NCI-H748 treated with DMSO at 0.1 percent for 48 hours (cell line): Measurements from ENCODE around the gene SEMA4B.
"Not testable (repeated sequence)": the region's sequence is repeated elsewhere in the genome, so short reads cannot be mapped to it uniquely, and the experiment has no call there.

Source experiments
- DNase-seq: peaks from one replicate; lab custom pipeline; 2025; lab: John Stamatoyannopoulos, UW

The SEMA4B gene

DNA sequence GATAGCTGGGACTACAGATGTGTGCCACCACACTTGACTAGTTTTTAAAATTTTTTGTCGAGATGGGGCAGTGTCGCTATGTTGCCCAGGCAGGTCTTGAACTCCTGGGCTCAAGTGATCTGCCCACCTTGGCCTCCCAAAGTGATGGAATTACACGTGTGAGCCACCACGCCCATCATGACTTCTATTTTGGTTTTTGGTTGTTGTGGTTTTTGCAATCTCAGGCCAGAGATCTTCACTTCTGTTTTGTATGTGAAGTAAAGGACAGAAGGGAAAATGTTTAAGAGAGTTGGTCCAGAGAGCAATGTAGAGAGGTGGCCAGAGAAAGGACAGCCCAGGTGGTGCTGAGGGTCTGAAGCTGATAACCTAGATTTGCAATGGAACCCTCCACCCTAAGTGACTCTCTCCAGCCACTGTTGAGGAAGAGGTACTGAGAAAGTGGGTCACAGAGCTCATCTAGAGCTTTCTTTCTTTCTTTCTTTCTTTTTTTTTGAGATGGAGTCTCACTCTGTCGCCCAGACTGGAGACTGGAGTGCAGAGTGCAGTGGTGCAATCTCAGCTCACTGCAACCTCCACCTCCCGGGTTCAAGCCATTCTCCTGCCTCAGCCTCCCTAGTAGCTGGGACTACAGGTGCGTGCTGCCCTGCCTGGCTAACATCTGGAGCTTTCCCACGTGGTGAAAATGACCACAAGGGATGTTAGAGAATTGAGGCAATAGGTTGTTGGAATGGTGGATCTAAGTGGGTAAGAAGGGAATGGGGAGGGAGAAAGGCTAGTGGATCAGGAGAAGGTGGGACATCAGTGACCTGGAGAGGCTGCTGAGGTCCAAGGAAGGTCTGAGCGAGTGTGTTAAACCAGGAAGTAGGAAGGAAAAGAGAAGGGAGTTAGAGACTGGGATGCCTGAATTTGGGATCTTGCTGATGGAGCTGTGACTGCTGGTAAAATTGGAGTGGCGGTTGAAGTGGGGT, 22.4 kb upstream of the SEMA4B start:
- no peak for DNase-seq

DNA sequence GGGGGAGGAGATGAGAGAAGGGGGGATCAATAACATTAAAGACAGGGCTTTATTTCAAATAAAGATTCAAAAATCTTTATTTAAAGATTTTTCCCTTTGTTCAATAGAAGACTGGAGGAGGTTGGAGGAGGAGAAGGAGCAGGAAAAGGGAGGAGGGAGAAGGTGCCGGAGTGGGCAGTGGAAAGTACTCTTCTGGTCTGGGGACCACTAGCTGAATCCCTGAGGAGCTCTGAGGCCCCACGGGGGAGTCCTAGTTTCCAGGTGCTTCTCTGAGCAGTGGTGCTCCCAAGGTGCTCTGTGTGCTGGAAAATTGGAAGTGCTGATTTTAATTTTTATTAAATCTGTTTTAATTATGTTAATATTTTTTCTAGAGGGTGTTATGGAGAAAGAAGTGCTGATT, 19.4 kb upstream of the SEMA4B start:
- no peak for DNase-seq

DNA sequence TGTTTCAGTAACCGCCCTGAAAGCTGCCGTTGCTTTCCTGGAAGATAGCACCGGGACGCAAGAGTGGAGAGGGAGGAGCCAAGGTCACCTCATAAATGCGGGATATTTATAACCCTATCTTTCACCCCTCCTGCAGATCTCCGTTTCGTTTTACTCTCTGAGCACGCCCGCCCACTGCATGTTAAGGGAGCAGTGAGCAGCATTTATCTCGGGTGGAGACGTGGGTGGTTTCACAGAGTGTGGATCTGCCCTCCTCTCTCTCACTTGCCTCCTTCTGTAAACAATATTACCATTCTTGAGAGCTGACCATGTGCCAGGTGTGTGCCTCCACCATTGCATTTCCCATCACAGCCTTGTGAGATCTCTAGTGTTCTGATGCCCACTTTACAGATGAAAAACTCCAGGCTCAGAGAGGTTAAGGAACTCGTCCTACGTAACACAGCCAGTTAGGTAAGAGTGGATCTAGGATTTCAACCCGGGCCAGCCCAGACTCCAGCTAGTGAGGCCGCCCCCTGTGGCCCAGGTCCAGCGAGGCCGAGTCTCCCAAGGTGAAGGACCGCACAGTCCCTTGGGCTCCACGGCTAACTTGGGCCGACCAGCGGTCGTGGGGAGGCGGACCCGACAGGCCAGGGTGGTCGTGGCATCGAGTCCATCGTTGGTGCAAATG, 16.9 kb upstream of the SEMA4B start:
- DNase-seq = peak; percentile 12

DNA sequence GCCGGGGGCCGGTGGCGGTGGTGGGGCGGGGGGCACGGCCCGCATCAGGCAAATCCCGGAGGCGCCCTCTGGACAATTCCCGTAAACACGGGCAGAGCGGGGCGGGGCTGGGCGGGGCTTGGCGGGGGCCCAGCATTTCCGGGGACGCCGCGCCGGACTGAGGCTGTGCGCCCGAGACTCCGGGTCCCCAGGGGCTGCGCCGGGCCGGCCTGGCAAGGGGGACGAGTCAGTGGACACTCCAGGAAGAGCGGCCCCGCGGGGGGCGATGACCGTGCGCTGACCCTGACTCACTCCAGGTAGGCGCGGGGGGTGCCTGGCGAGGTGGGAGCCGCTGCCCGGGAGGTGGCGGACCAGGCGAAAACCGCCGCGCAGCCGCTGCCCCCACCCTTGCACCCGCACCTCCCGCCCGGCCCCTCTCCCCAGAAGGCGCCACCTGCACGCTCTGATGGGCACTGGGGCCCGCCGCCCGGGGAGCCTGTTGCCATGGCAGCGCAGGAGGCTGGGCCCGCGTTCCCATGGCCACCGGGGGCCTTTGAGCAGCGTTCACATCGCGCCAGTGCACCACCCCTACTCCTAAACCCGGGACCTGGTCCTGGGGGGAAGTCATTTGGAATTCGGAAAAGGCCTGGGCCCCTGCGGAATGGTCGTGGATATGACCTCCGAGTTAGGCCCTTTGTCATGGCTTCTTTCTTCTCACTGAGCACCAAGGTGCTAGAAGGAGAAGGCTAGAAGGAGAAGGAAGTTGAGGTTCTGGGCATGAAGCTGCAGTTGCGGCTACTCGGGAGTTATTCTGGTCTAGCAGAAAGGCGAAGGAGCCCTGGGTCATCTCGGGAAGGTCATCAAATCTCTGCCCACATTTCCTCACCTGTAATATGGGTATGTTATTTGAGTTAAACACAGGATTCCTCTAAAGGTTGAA, 16.1 kb upstream of the SEMA4B start:
- DNase-seq = peak; percentile 6

DNA sequence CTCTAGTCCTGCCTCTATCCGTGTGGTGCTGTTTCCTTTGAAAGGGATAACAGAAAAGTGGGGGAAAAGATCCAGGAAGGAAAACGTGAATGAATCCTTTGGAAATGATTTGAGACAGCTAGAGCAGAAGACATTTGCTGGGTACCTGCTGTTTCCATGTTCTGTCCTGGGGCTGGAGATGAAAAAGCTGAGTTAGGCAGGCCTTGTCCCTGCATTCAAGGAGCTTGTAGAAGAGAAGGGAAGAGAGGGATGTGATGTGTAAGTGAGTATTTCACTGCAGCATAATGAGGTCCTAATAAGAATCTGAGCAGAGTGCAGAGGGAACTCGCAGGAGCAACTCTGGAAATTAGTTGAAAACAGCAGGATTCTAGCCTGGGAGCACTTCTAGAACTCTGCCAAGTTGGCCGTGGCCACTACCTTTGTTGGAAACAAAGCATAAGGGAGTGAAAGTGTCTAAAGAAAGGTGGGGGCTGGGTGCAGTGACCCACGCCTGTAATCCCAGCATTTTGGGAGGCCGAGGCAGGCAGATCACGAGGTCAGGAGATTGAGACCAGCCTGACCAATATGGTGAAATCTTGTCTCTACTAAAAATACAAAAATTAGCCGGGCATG, 13.8 kb upstream of the SEMA4B start:
- DNase-seq = no peak

DNA sequence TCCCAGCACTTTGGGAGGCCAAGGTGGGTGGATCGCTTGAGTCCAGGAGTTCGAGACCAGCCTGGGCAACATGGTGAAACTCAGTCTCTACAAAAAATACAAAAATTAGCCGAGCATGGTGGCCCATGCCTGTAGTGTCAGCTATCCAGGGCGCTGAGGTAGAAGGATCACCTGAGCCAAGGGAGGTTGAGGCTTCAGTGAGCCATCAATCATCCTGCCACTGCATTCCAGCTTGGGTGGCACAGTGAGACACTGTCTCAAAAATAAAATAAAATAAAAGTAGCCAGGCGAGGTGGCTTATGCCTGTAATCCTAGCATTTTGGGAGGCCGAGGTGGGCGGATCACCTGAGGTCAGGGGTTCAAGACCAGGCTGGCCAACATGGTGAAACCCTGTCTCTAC, 13.1 kb upstream of the SEMA4B start:
- DNase-seq = not testable (repeated sequence)

DNA sequence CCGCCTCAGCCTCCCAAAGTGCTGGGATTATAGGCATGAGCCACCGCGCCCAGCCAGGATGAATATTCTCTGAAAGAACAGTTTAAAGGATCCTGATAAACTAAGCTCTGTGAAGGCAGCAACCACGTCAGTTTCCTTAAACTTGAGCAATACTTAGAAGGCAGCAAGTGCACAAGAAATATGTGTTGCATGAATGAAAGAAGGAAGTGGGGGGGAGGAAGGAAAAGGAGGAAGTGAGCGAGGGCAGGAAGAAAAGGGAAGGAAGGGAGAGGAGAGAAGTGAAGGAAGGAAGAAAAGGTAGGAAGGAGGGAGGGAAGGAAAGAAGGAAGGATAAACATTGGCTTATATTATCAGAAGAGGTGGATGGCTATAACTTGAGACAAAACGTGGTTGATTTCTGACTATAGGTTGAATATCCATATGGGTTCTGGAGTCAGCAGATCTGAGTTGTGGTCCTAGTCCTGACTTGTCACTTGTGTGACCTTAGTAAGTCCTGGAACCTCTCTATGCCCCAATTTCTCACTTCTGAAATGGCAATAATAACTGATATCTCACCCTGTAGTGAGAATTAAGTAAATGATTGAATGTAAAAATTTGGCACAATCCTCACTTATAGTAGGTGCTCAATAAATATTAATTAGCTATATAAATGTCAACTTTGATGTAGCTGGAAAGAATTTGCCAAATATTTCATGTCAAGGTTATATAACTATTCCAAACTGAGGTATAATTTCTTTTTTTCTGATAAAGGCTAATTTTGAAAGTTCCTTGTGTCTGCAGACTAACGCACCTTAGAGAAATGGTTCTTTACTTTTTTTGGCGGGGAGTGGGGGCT, 12.0 kb upstream of the SEMA4B start:
- no peak for DNase-seq

DNA sequence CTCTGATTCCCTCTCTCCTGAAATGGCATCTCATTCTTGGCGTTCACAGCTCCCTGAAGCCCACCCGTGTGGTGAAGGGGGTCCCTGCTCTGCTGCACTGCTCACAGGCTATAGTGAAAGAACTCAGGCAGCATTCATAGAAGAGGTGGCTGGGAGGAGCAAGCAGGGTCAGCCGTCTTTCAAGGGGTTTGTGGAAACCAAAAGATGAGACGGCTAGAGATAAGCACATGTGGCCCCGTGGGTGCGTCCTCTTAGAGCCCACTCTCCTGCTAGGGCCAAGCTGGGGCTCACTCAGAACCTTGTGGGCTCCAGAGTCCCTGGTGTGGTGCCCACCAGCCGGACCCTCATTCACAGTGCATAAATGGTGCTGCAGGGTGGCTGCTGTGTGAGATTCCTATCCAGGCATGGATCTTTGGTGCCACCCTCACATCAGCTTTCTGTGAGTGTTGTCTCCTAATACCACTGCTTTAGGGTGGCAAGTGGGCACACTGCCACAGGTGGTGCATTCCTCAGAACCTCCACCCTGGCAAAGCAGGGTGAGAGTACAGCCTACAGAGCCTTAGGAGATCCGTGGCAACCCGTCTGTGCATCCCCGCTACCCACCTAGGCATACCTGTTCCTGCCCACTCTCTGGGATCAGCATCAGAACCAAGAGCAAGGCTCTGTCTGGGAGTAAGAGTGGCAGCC, 11.2 kb upstream of the SEMA4B start:
- no peak for DNase-seq

DNA sequence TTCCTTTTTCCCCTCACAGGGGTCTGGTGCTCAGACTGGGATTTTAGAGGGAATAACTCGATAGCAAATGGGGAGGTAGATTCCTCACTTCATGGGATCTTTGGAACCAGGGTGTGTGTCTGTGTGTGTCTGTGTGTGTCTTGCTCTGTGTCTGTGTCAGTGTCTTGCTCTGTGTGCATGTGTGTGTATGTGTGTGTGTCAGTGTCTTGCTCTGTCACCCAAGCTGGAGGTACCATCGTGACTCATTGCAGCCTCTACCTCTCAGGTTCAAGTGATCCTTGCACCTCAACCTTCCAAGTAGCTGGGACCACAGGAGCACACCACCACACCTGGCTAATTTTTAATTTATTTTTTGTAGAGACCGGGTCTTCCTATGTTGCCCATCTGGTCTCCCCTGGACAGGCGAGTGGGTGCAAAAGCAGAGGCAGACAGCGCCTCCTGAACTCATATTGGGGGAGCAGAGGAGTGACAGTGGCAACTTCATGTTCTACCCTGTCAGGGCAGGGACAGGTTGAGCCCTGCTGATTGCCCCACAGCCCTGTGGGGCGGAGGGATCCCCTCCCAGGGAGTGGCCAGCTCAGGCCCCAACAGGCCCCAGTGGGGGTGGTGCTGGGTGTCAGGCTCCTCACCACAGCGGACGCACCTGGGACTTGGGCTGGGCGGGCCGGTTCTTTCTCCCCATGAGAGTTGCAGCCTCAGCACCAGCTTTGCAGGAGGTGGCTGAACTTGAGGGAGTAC, 10.4 kb upstream of the SEMA4B start:
- DNase-seq = no peak

DNA sequence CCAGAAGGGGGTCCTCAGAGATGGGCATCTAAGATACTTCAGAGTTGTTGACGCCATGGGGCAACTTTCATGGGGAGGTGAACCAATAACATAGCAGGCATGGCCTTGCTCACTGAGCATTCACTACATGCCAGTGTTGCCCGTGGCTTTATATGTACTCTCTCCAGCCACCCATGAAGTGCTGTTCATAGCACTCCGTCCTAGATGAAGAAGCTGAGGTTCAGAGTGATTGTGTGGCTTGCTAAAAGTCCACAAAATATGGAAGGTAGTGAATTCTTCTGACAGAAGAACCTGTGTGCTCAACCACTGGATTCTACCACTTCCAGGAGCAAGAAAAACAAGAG, 9.8 kb upstream of the SEMA4B start:
- DNase-seq = no peak

DNA sequence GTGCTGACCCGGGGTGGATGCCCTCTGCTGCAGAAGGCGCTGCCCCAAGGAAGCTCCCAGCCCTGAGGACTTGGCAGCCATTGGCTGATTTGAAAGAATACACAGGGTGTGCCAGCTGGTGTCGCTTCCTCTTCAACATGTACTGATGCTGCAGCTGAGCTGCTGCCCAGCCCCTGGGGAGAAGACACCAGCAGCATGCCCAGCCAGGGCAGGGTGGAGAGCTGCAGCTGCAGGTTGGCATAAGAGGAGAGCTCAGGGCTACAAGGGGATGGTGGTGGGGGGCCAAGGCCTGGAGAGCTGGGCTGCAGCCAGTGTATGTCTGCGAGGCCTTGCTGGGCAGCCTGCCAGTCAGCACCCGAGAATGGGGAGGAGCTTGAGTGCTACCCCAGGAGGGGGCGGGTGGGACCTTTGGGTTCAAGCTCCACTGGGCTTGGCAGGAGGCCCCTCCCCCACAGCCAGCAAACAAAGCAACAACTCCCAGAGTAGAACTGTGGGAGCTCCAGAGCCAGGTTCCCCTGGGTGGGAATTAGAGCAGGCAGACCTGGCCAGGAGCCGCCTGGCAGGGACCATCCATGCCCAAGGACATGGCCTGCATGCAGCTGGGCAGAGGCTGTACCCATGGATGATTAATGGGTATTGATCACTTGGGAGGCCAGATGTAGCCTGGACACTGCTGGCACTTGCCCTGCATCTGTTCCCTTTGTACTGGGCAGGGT, 9.2 kb upstream of the SEMA4B start:
- DNase-seq = no peak

DNA sequence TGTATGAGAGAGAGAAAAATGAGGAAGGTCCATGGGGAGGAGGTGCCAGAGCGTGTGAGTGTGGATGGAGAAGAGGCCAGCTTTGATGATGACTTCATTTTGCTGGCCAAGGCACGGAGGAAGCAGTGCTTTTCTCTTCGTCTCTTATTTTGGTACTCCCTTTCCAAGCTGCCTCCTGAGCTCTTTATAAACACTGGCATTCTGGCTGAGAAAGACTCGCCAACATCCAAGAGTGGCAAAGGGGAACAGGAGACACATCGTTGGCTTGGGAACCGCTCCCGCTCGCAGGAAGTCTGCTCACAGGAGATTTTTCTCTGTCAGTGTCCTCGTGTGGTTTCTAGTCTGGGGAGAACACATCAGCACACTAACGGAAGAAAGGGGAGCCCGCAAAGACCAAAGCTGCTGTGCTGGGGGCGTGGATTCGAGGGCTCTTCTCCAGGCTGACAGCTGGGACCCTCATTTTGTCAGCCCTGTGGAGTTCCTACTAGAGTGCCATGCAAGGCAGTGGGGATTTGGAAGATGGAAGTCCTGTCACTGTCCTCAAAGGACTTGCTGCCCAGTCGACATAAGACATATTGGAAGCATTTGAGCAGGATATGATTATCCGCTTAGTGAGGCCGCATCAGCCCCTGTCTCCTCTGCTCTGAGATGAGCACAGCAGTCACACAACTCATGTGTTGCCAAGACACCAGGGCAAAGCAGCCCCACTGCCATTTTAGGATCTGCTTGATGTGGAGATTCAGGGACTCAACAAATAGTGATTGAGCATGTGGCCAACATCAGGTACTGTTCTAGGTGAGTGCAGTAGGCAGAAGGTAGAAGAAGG, 8.0 kb upstream of the SEMA4B start:
- DNase-seq = no peak

DNA sequence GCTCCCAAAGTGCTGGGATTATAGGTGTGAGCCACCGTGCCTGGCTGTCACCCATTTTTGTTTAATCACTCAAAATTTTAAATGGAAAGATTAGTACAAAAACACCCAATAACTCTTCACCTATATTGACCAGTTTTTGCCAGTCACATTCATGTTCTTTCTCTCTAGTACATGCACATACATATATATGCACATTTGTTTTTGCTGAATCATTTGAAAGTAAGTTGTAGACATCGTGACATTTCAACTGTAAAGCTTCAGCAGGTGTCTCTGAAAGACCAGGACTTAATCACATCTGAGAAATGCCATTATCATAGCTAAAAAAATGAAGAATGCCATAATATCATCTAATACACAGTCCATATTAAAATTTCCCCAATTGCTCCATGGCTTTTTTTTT, 6.5 kb upstream of the SEMA4B start:
- DNase-seq = no peak

DNA sequence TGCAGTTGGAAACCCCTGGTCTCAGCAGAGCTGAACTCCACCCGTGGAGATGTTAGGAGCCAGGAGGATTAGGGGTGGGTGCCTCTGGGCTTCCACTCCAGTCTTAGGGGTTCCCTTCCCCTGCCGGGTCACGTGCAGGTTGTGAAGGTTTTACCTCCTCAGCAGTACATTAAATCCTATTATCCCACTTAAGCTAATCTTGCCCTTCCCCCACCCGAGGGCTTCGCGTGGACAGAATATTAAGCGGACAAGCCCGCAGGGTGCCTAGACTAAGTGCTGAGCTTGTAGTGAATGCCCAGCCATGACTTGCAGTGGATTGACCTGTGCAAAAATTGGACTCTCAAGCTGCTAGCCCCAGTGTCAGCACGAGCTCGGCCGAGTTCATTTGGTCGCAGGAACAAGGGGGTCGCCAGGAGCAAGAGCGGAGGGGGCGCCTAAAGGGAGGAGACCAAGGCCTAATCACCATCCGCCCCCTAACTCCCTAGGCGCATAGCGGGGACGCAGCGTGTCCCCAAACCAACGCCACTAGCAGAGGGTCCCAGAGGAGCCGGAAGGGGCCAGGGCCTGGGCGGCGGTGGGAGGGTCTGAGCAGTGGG, 498 bp upstream of the SEMA4B start:
- no peak for DNase-seq

DNA sequence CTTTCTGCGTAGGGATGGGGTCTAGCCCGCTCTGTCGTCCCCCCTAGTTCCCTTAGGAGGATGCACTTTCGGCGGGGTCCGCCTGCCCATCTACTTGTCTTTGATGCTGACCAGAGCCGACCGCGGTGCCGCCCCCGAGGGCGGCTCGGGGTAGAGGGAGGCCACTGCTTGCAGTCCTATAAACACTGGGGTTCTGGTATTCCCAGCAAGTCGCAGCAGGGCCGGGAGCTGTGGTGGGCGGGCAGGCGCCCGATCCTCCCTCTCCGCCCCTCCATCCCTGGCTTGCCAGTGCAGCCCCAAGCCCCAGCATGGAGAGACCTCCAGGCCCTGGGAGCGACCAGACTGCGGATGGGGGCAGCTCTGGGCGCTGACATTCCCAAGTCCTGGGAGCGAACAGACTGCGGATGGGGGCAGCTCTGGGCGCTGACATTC, 830 bp downstream of the SEMA4B start:
- no peak for DNase-seq

DNA sequence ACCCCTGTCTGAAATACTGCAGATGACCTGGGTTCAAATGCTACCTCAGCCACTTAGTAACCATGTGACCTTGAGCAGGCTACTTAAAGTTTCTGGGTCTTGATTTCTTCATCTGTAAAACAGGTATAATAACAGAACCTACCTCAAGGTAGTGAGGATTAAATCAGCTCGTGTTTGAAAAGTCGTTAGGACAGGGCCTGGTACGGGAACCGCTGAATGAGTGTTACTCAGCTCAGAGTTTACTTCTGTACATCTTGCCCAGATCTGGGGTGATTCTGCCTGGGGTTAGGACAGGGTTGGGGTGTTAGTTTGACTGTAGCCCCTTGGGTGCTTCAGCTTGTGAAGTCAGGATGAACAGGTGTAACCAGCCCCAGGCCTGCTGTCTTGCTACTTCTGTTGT, 1.8 kb downstream of the SEMA4B start:
- DNase-seq = no peak

DNA sequence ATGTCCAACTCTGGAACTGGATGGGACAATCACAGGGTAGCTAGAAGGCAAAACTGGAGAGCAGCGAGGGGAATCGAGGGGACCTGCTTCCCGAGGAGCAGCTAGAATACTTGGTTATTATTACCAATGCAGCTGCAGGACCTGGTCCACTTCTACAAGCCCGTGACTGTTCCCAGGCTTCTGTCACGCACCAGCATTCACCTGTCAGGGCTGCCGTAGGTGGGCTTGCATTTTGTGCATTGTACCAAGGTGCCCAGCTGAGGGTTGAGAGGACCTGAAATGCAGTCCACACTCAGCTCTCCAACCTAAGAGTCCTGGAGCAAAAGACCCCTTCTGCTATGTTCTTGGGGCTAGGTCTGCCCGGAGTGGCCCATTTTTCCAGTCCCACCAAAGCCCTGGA, 2.3 kb downstream of the SEMA4B start:
- DNase-seq = no peak

DNA sequence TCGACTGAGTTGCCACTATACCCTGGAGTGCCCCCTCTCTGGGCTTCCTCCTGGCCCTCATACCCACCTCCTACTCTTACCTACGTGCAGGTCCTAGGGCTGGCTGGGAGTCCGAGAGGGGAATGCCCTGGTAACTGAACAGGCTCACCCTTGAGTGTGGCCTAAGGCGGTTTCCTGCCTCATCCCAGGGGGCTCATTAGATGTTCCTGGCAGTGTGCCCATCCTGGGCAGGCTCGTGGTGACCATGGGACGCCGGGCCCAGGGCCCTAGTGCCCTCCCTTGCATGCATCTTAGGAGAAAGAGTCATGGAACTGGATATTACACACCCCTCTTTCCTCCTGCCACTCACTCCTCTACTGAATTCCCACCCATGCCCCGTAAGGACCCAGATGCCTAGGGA, 2.8 kb downstream of the SEMA4B start:
- DNase-seq = no peak
